Thyroid gland (tissue), 4 donors: ENCODE measurements around the gene LTB4R.

Experiments
- CTCF ChIP-seq, 6 experiments: fragments of 200-600 bp in 3 of 6; fragments of 450-650 bp in 3 of 6; sonication (generic) in 3 of 6; IDR thresholded peaks; one replicate each; pipeline ENCODE4 v1.5.1; 2016 to 2019; ENCODE audit warnings: antibody characterized with exemption in 6 of 6, mild to moderate bottlenecking in 2 of 6, inconsistent platforms in 1 of 6, moderate library complexity in 1 of 6
- POLR2A ChIP-seq, 2 donors: fragments of 450-650 bp; IDR thresholded peaks; one replicate each; pipeline ENCODE4 v1.6.1; 2017; ENCODE audit warnings: antibody characterized with exemption in 2 of 2, mild to moderate bottlenecking in 2 of 2, moderate library complexity in 1 of 2

GRCh38 chr14:24356208-24356607, 44.9 kb downstream of the LTB4R start:
- TF ChIP-seq CTCF (IDR thresholded peaks at IDR 0.05) (no peak), POLR2A (IDR thresholded peaks at IDR 0.05) (no peak)
